ENCODE data around the gene BRINP1.
"Not testable (repeated sequence)": the region's sequence is repeated elsewhere in the genome, so short reads cannot be mapped to it uniquely, and the experiment has no call there.

Gene BRINP1

DNA sequence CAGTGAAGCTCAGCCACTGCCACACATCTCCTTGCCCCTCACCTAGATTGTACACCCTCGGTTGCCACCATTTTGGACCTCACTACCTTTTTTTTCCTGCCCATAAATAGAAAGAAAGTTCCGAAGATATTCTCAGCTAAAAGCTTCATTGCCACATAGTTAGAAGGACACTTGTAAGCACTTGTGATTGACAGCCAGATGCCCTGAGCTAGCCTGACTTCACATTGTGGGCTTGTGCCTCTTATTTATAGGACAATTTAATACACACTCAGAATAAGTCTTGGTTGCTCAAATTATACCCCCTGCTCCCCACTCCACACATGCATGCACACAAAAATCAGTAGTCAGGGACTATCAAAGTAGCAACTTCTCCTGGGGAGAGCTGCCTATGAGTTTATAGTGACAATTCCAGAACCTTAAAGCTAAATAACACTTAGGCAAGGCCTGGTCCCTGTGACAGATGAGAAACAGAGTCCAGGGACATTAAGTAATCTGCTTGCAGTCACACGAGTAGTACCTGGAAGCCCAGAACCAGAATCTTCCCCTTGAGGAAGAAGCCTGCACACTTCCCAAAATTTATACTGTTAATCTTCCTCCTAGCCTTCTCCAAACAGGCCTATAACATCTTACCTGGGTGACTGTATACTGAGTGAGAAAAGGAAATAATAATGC, 184.8 kb downstream of the BRINP1 start:
- DNase-seq = no peak

DNA sequence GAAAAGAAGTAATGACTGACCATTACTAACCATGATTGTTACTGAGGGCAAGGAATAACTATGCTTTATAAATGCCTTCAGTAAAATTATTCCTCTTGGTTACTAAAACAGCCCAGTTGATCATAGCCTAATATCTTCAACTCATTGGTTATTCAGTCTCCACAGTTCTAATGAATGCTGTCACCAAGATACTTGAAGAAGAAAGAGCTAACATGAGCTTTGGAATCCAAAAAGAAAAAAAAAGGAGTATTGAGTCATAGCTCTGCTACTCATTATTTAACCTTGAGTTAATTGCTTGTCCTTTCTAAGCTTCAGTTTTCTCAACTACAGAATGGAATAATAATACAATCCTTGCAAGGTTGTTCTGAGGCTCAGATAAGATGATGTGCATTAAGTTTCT, 187.7 kb downstream of the BRINP1 start:
- no peak for DNase-seq

- no peak for DNase-seq
Measured at GRCh38 chr9:119180897-119181296, 188.3 kb downstream of the BRINP1 start.

DNA sequence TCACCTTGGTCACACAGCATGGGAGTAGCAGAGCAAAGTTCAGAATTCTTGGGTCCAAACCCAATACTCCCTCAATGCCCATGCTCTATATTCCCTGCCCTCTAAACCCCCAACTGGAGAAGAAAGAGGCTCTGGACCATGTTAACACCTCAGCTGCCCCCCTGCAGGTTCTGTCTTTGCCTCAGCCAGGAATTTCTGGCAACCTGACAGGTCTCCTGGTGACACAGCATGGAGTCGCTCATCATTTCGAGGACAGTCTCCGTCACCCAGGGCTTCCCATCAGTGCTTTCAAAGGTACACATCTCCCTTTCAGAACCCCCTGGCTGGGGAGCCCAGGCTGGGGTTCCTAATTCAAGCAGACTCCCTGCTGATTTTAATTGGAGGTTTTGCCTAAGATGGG, 189.5 kb downstream of the BRINP1 start:
- DNase-seq = no peak

DNA sequence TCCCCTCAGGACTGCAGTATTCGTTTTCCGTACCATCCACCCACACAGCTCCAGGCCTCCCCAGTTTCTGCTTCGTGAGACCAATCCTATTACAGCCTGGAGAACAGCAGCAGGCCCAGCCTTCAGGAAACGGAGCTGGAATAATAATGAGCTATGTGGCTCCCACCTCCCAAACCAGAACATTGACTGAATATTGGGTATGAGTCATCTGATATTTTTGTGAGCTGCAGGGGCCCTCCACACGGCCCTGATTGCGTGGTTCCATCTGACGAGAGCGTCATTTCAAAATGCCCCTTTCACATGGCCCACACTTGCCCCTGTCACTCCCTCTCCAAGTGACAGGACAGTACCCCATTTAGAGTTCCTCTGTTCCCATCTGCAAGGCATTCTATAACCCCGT, 192.0 kb downstream of the BRINP1 start:
- DNase-seq = no peak

DNA sequence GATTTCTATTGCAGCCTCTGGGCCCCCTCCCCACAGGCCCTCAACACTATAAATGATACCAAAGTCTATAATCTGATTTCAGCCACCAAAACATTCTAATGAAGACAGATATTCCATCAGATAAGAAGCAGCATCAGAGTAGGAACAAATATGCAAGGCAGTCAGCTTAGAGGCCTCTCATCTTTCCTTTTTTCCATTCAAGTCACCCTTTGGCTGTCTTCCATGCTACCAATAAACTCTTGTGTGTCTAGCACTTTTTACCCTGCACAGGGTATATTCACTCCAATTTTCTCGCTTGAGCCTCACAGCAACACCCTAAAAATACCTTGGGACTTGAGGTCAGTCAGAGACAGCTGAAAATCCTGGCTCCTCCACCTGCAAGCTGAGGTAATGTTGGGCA, 193.7 kb downstream of the BRINP1 start:
- DNase-seq = no peak

GRCh38 chr9:119169222-119169621, 200.0 kb downstream of the BRINP1 start:
- not testable (repeated sequence) for DNase-seq

DNA sequence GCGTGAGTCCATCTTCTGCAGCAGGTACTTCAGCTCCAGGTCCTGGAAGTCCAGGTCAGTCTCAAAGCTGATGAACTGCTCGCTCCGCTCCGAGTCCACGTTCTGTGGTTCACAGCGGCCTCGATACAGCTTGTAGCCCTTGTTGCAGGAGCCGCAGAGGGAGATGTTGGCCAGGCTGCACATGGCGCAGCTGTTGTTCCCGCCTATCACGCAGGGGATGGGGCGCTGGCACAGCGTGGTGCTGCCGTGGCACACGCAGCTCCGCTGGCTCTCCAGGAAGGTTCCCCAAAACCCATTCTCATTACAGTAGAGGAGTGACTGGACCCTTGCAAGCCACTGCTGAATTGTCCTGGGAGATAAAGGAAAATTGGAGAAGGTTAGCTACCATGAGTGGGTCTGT, 201.4 kb downstream of the BRINP1 start:
- DNase-seq = no peak

DNA sequence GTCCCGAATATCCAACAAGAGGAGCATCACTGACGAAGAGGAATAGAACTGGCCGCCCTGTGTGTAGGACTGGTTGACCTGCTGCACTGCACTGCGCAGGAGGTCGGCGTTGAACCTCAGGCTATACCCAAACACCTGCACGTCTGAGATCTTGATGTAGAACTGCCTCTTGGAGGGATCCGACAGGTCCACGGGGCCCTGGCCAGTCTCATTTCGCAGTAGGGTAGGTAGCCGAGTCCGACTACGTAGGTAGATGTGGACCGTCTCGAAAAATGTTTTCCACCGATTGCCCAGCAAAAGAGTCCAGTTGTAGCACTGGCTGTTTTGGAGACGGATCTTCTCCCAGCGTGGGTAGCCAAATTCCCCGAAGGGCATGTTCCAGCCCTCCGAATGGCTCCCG, 202.0 kb downstream of the BRINP1 start:
- DNase-seq = no peak

- no peak for DNase-seq
Measured at GRCh38 chr9:119166096-119166495, 203.1 kb downstream of the BRINP1 start.

- no peak for DNase-seq
Measured at GRCh38 chr9:119165131-119165530, 204.1 kb downstream of the BRINP1 start.

GRCh38 chr9:119164716-119165115, 204.5 kb downstream of the BRINP1 start:
- DNase-seq = no peak

DNA sequence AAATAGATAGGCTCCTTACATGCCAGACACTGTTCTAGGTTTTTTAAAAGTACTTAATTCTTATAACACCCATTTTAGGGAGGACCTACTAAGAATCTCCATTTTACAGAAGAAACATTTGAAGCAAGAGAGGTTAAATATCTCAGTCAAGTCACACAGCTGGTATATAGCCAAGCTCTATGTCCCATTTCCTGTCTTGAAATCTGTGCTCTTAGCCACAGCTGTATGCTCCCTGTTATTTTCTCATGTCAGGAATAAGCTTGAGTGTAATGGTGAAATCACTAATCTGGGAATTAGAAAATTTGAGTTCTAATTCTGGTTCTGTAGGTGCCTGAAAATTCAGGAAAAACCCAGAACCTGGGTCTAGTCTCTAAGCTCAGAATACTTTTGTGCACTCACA, 208.7 kb downstream of the BRINP1 start:
- DNase-seq = no peak

DNA sequence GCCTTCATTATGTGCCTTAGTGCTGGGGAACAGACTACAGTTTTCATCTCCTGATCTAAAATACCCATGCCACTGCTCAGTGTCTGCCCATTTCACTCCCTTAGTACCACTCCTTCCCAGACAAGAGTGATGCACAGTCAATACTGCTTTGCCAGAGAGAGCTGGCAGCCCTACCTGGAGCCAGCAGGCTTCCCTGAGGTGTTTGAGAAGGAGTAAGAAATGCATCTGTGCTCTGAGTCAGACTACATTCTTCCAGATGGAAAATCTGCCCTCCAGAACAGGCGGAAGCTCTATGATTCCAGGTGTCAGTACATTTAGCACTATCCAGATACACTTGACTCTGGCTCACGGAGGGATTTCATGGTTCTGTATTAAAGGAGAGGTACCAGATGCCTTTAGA, 209.8 kb downstream of the BRINP1 start:
- DNase-seq = no peak

GRCh38 chr9:119157196-119157595, 212.0 kb downstream of the BRINP1 start:
- DNase-seq = no peak

DNA sequence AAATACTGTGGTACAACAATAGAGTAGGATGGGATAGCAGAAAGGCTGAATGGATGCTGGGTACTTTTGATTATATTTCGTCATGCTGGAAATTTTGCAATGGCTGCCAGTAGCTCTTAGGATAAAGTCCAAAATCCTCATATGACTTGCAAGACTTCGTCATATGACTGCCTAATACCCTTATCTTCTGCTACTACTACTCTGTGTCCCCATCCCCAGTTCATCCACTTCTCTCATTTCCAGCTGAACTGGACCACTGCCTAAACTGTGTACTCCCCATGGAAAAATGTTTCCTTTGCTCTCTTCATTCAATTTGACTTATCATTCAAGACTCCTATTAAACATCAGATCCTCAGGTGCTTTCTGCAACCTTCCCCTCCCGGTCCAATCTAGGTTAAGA, 212.9 kb downstream of the BRINP1 start:
- no peak for DNase-seq

DNA sequence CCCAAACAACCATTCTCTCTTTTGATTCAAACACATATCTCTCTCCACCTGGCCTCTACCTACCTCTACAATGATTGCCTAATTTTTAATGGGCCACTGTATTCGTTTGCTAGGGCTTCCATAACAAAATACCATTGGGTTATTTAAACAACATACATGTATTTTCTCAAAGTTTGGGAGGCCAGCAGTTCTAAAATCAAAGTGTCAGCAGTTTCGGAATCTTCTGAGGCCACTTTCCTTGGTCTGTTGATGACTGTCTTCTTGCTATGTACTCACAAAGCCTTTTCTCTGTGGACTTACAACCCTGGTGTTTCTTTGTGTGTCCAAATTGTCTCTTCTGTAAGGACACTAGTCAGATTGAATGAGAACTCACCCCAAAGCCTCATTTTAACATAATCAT, 214.7 kb downstream of the BRINP1 start:
- no peak for DNase-seq

DNA sequence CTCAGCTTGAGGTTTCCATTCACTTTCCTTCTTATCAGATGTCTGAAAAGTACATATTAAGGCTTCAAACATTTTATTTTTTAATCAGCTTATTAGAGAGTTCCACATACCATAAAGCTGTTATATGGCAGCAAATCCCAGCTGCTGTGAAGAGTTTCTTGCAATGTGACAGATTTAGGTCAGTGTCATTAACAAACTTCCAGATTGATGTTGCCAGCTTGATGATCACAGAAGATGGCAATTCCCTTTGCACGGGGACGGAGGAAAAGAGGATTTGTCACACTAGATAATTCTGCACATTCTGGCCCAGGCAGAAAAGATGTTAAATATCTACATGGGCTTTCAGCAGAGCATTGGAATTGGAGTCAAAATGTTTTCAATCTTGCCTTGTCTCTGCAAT, 215.8 kb downstream of the BRINP1 start:
- no peak for DNase-seq

DNA sequence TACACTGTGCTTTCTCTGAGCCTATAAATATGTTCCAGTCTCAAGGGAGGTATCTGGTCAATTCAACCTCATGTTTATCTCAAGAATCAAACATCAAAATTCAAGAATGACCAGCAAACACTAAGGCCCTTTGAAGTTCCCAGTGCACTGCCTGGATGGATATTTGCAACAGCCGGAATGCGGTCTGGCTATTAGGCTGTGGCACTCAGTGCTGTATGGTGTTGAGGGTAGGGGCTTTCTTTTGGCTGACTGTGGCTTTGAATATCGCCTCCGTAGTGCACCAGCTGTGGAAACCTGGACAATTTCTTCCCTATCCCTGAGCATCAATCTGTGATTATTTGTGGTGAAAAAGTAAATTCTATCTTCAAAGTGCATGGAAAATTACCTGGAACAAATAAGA, 220.4 kb downstream of the BRINP1 start:
- no peak for DNase-seq

- DNase-seq = no peak
Measured at GRCh38 chr9:119137479-119137878, 231.8 kb downstream of the BRINP1 start.

- DNase-seq = no peak
Measured at GRCh38 chr9:119126040-119126439, 243.2 kb downstream of the BRINP1 start.

DNA sequence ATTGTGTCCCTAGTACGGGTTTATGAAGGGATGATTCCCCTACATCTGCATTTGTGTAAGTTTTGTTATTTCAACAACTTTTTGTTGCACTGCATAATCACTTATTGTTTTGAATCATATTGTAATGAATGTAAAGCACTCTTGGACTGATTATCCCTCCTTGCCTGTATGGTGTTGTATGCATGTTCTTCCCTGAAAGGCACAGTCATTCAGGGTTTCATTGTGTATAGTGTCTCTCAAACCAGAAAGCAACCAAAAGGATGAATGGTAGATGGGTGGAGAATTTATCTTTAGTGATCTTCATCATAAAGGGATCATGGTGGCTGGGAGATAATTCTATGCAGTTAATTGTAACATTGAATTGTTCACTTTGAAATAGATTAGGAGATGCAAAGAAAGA, 247.3 kb downstream of the BRINP1 start:
- no peak for DNase-seq

DNA sequence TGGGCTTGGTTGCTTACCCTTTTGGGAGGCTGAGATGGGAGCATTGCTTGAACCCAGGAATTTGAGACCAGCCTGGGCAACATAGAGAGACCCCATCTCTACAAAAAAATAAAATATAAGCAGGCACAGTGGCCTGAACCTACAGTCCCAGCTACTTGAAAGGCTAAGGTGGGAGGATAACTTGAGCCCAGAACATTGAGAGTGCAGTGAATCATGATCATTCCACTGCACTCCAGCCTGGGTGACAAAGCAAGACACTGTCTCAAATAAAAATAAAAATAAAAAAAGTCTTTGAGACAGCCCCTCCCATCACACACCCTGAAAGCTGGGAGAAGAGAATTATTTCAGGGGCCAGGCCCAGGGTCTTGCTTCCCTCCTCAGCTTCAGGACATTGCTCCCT, 251.8 kb downstream of the BRINP1 start:
- DNase-seq = no peak
